ENCODE measurements around the gene VRK1.

VRK1 gene

DNA sequence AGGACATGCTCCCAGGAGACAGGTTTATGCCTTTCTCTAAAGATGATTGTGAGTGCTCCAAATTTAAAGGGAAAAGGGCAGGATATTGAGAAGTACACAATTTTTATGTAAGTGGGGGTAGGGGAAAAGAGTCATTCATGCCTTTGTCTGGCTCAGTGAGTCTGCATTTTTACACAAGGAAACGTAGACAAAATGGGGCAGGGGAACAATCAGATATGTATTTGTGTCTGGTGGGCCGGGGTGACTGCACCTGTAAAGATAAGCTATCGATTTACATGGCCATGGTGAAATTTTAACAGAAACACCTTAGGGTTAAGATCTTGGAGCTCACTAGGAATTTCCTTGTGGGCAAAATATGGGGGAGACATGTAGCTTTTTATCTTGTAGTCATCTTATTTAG lies 123.6 kb downstream of the VRK1 start:
- H3K4me3 ChIP-seq (ENCODE audit: low read length), result no peak overlapping the region
- no peaks in the 10 kb centered on the region for H3K9me2 ChIP-seq (replicated peaks; ENCODE audit: control insufficient read depth, low read length)
- H3K27me3 ChIP-seq (ENCODE audit: control insufficient read depth, low read length), result no peaks in the 10 kb centered on the region
- H3K27ac ChIP-seq (ENCODE audit: low read depth, low read length), result no peak overlapping the region
- TF ChIP-seq, protein P1, sequence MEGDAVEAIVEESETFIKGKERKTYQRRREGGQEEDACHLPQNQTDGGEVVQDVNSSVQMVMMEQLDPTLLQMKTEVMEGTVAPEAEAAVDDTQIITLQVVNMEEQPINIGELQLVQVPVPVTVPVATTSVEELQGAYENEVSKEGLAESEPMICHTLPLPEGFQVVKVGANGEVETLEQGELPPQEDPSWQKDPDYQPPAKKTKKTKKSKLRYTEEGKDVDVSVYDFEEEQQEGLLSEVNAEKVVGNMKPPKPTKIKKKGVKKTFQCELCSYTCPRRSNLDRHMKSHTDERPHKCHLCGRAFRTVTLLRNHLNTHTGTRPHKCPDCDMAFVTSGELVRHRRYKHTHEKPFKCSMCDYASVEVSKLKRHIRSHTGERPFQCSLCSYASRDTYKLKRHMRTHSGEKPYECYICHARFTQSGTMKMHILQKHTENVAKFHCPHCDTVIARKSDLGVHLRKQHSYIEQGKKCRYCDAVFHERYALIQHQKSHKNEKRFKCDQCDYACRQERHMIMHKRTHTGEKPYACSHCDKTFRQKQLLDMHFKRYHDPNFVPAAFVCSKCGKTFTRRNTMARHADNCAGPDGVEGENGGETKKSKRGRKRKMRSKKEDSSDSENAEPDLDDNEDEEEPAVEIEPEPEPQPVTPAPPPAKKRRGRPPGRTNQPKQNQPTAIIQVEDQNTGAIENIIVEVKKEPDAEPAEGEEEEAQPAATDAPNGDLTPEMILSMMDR (IDR thresholded peaks at IDR 0.05; ENCODE audit: low read depth, low read length, poor library complexity, severe bottlenecking), result no peak
- no peak for TF ChIP-seq EZH2phosphoT487 (IDR thresholded peaks at IDR 0.05; ENCODE audit: borderline replicate concordance, low read length)
- H4K20me1 ChIP-seq (ENCODE audit: control insufficient read depth, insufficient read depth, low read depth, low read length), result no peaks in the 10 kb centered on the region
- H3K9me3 ChIP-seq (ENCODE audit: control insufficient read depth, insufficient read depth, low read length), result no peaks in the 10 kb centered on the region
- no peaks in the 10 kb centered on the region for H3K79me2 ChIP-seq (ENCODE audit: control insufficient read depth, low read length)
- H3K4me1 ChIP-seq (ENCODE audit: control insufficient read depth, low read length), result no peaks in the 10 kb centered on the region
- no peaks in the 10 kb centered on the region for H3K36me3 ChIP-seq (ENCODE audit: control insufficient read depth, low read length)
- H3K4me2 ChIP-seq (ENCODE audit: low read length), result no peak overlapping the region
- no peaks in the 10 kb centered on the region for H3F3A ChIP-seq (ENCODE audit: control insufficient read depth, insufficient read depth)

DNA sequence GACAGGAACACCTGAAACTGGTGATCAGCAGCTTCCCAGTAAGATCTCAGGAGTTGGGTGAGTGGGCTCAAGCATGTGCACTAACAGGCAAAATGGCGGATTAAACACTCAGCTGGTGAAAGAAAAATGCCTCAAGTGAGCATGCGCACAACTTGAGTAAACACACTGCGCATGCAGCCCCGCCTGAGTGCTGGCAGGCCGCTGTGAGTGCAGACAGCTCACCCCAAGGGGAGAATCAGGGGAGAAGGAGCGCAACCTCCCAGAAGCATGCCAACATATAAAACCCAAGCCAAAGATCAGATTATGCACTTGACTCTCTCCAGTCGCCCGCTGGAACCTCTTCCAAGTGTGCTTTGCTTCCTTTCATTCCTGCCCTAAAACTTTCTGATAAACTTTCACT lies 125.8 kb downstream of the VRK1 start:
- no peaks in the 10 kb centered on the region for H3K9me3 ChIP-seq (ENCODE audit: control insufficient read depth, insufficient read depth, low read length)
- no peaks in the 10 kb centered on the region for H3K79me2 ChIP-seq (ENCODE audit: control insufficient read depth, low read length)
- no peak overlapping the region for H3K4me3 ChIP-seq (ENCODE audit: low read length)
- no peaks in the 10 kb centered on the region for H3F3A ChIP-seq (ENCODE audit: control insufficient read depth, insufficient read depth)
- H3K27me3 ChIP-seq (ENCODE audit: control insufficient read depth, low read length), result no peaks in the 10 kb centered on the region
- no peak overlapping the region for H3K4me2 ChIP-seq (ENCODE audit: low read length)
- no peaks in the 10 kb centered on the region for H3K4me1 ChIP-seq (ENCODE audit: control insufficient read depth, low read length)
- no peaks in the 10 kb centered on the region for H3K9me2 ChIP-seq (replicated peaks; ENCODE audit: control insufficient read depth, low read length)
- no peaks in the 10 kb centered on the region for H3K36me3 ChIP-seq (ENCODE audit: control insufficient read depth, low read length)
- H4K20me1 ChIP-seq (ENCODE audit: control insufficient read depth, insufficient read depth, low read depth, low read length), result no peaks in the 10 kb centered on the region
- no peak for TF ChIP-seq EZH2phosphoT487 (IDR thresholded peaks at IDR 0.05; ENCODE audit: borderline replicate concordance, low read length)
- TF ChIP-seq, protein P1 (IDR thresholded peaks at IDR 0.05; ENCODE audit: low read depth, low read length, poor library complexity, severe bottlenecking), result no peak
- H3K27ac ChIP-seq (ENCODE audit: low read depth, low read length), result no peak overlapping the region

DNA sequence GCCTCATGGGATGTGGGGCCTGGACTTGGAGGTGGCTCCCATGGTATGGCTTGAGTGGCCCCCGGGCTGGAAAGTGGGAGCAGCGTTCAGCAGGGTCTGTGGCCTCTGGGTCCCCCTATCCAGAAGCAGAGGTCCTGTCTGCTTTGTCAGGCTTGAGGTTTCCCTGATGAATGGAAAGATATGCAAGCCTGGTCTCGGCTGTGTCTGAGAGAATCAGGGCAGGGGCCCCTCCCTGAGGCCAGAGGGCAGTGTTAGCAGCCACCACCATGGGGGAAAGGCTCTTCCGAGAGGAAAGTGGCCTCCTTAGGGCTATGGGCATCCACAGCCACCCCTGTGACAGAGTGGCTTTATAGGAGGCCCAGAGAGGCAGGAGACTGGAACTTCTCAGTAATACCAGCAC lies 128.2 kb downstream of the VRK1 start:
- H3K4me2 ChIP-seq (ENCODE audit: low read length), result no peak overlapping the region
- H3K36me3 ChIP-seq (ENCODE audit: control insufficient read depth, low read length), result no peaks in the 10 kb centered on the region
- no peaks in the 10 kb centered on the region for H3K27me3 ChIP-seq (ENCODE audit: control insufficient read depth, low read length)
- no peaks in the 10 kb centered on the region for H3K79me2 ChIP-seq (ENCODE audit: control insufficient read depth, low read length)
- no peaks in the 10 kb centered on the region for H3K4me1 ChIP-seq (ENCODE audit: control insufficient read depth, low read length)
- H3K27ac ChIP-seq (ENCODE audit: low read depth, low read length), result no peak overlapping the region
- no peaks in the 10 kb centered on the region for H3K9me3 ChIP-seq (ENCODE audit: control insufficient read depth, insufficient read depth, low read length)
- TF ChIP-seq EZH2phosphoT487 (IDR thresholded peaks at IDR 0.05; ENCODE audit: borderline replicate concordance, low read length), result no peak
- TF ChIP-seq, protein P1 (IDR thresholded peaks at IDR 0.05; ENCODE audit: low read depth, low read length, poor library complexity, severe bottlenecking), result no peak
- no peaks in the 10 kb centered on the region for H4K20me1 ChIP-seq (ENCODE audit: control insufficient read depth, insufficient read depth, low read depth, low read length)
- H3F3A ChIP-seq (ENCODE audit: control insufficient read depth, insufficient read depth), result no peaks in the 10 kb centered on the region
- no peaks in the 10 kb centered on the region for H3K9me2 ChIP-seq (replicated peaks; ENCODE audit: control insufficient read depth, low read length)
- no peak overlapping the region for H3K4me3 ChIP-seq (ENCODE audit: low read length)

DNA sequence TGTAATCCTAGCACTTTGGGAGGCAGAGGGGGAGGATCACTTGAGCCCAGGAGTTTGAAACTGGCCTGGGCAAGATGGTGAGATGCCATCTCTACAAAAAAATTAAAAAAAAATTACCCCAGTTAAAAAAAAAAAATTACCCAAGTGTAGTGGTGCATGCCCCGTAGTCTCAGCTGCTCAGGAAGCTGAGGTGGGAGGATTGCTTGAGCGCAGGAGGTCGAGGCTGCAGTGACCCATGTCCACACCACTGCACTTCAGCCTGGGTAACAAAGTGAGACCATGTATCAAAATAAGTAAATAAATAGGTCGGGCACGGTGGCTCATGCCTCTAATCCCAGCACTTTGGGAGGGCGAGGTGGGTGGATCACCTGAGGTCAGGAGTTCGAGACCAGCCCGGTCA lies 128.8 kb downstream of the VRK1 start:
- Histone ChIP-seq H3K9me2 (replicated peaks; ENCODE audit: control insufficient read depth, low read length) (no peaks in the 10 kb centered on the region), H3K27ac (ENCODE audit: low read depth, low read length) (no peak overlapping the region), H3K4me3 (ENCODE audit: low read length) (no peak overlapping the region), H3F3A (ENCODE audit: control insufficient read depth, insufficient read depth) (no peaks in the 10 kb centered on the region), H3K27me3 (ENCODE audit: control insufficient read depth, low read length) (no peaks in the 10 kb centered on the region), H3K36me3 (ENCODE audit: control insufficient read depth, low read length) (no peaks in the 10 kb centered on the region), H3K9me3 (ENCODE audit: control insufficient read depth, insufficient read depth, low read length) (no peaks in the 10 kb centered on the region), H3K4me2 (ENCODE audit: low read length) (no peak overlapping the region), H3K4me1 (ENCODE audit: control insufficient read depth, low read length) (no peaks in the 10 kb centered on the region), H4K20me1 (ENCODE audit: control insufficient read depth, insufficient read depth, low read depth, low read length) (no peaks in the 10 kb centered on the region), H3K79me2 (ENCODE audit: control insufficient read depth, low read length) (no peaks in the 10 kb centered on the region)
- TF ChIP-seq, protein P1 (IDR thresholded peaks at IDR 0.05; ENCODE audit: low read depth, low read length, poor library complexity, severe bottlenecking), result no peak
- no peak for TF ChIP-seq EZH2phosphoT487 (IDR thresholded peaks at IDR 0.05; ENCODE audit: borderline replicate concordance, low read length)
